DMS53 treated with DMSO at 0.1 percent for 48 hours (cell line): ENCODE data around the gene TMTC1.

Experiments
- DNase-seq: peaks from one replicate; lab custom pipeline; 2025; ENCODE audit not compliant: unreplicated experiment; lab: John Stamatoyannopoulos, UW

Gene TMTC1

GRCh38 chr12:29620030-29620429, 163.7 kb downstream of the TMTC1 start:
- no peak for DNase-seq

DNA sequence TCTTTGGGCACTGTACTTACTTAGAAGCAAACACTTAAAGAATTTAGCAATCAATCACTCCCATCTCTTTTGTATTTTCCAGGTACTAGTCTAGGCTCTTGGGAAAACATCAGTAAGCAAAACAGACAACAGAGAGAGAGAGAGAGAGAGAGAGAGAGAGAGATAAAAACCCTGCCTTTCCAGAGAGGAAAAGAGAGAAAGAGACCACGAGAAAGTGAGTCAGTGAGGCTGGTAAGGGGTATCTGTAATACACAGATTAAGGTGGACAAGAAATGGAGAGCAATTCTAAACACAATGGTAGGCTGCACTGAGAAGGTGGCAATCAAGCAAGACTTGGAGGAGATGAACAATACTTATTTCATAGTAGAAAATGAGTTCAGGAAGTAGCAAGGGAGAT, 166.3 kb downstream of the TMTC1 start:
- no peak for DNase-seq

GRCh38 chr12:29616664-29617406, 166.9 kb downstream of the TMTC1 start:
- no peak for DNase-seq

- DNase-seq: no peak
Measured at GRCh38 chr12:29614694-29615325, 168.9 kb downstream of the TMTC1 start.

- no peak for DNase-seq
Measured at GRCh38 chr12:29612912-29613311, 170.8 kb downstream of the TMTC1 start.

- DNase-seq: no peak
Measured at GRCh38 chr12:29611906-29612305, 171.8 kb downstream of the TMTC1 start.

GRCh38 chr12:29610473-29611170, 173.1 kb downstream of the TMTC1 start:
- no peak for DNase-seq

DNA sequence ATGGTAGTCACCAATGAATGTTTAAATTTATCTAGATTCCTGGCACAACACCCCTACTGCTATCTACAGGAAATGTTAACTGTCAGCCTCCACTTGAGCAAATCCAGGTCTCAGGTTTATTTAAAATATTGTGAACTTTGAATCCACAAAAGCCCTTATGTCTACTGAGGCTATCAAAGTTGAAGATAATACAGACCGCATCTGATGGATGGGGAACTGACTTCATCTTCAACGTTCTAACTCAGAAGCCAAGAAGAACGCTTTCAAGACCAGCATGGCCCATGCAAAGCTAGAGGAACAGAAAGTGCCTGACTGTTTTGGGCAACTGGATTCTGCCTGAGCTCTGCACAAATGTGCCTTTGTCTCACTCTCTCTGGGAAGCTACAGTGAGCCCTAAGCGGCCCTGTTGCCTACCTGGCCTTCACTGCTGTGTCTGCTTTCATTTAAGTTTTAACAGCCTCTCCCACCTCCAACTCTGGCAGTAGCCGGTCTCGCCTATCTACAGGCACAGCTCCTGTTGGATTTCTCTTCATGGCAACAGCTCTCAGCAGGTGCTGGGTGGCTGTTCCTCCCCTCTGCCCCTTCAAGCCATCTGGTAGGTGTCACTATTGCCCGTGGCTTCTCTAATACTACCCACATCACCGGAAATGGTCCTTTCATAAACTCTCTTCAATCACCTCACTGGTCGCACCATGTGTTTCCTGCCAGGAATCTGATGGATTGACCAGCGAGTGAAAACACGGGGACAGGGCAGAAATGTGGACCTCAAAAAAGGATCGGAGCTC, 174.1 kb downstream of the TMTC1 start:
- DNase-seq: no peak

- no peak for DNase-seq
Measured at GRCh38 chr12:29608581-29608980, 175.2 kb downstream of the TMTC1 start.

DNA sequence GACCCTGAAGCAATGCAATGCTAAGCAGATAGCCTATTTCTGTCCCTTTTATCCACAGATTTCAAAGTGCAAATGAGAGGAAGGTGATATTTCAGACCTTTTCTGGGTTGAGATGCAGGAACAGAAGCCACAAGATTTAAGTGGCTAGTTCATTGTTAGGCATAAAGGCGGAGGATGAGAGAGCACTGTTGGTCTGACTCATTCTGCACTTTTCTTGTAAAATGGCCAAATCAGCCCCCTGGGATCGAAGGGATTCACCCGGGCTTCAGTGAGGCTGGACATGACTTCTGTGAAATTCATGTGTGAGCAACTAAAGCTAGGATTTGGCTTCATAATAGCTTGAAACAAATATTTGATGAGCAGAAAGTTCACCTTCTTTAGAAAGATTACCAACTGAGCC, 184.4 kb downstream of the TMTC1 start:
- no peak for DNase-seq

GRCh38 chr12:29595071-29595755, 188.5 kb downstream of the TMTC1 start:
- DNase-seq: no peak

DNA sequence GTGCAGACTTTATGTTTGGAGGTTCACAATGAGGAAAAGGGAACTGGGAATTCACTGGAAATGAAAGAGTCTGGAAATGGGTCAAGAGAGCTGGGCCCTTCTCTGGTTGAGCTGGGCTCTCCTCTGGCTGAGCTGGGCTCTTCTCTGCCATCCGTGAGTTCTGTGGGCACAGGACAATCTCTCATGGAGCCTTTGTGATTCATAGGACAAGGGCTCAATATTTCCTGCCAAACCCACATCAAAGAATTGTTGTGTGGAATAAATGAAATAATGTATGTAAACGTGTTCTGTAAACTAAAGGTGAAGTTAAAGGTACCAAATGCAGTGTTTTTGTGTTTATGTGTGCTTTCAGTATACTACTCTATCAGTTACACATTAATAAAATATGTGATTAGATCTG, 190.7 kb downstream of the TMTC1 start:
- no peak for DNase-seq

GRCh38 chr12:29591140-29592020, 192.4 kb downstream of the TMTC1 start:
- DNase-seq: no peak

DNA sequence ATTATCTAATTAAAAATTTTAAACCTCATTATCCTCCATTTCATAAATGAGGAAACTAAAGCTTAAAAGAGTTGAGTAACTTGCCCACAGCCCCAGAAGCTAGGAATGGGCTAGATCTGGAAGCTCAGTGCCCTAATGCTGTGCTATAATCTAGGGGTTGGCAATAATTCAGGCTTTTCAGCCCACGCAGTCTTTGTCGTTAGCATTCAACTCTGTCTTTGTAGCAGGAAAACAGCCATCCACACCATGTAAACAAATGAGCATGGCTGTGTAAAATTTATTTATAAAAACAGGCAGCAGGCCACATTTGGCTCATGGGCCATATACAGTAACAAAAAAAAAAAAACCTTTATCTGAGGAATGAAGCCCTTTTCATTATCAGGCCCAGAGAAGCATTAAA, 193.9 kb downstream of the TMTC1 start:
- DNase-seq: no peak

DNA sequence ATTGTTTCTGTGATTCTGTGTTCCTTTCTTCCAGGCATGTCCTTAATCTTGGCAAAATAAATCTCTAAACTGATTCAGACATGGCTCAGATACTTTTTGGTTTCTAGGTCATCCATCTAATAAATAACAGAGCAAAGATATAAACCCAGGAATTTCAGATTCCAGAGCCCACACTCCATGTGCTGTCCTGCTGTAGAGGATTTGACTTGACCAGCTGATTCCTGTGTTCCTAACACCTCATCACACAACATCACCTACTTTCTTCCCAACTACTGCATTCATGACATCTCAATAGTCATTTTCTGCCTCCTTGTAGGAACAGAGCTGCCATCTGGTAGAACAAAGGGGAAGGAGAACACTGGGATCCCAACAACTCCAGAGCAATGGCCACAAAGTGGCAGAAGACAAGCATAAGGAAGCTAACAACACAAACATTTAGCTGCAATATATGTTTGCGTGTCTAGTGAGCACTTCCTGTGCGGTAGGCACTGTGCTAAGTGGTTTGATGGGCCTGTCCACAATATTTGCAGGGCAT, 194.4 kb downstream of the TMTC1 start:
- DNase-seq: no peak

GRCh38 chr12:29582677-29583272, 201.0 kb downstream of the TMTC1 start:
- DNase-seq: no peak

GRCh38 chr12:29582146-29582545, 201.6 kb downstream of the TMTC1 start:
- DNase-seq: no peak

- no peak for DNase-seq
Measured at GRCh38 chr12:29581631-29582030, 202.1 kb downstream of the TMTC1 start.

DNA sequence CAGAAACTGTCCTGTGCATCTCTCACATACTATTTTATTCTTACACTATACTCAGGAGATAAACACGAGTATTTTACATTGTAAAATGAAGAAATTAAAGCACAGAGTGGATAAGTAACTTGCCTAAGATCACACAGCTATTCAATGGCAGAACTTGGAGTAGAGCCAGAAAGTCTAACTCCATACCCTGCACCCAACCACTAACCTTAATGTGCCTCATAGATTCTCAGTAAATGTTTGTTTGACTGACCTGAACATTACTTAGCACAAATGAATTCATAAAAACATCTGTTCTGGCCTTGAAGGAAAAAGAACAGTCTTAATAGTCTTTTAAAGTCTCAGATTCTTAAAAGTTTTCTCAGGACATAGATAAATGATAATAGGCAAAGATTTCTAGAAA, 202.8 kb downstream of the TMTC1 start:
- no peak for DNase-seq
